GM18520 (cell line): ENCODE results near the gene GRK4.

Experiments used
- ATAC-seq: cut with Tn5 transposase; IDR thresholded peaks from one replicate; pipeline ENCODE4 v1.9.1; 2021; ENCODE audit not compliant: unreplicated experiment

Gene GRK4

DNA sequence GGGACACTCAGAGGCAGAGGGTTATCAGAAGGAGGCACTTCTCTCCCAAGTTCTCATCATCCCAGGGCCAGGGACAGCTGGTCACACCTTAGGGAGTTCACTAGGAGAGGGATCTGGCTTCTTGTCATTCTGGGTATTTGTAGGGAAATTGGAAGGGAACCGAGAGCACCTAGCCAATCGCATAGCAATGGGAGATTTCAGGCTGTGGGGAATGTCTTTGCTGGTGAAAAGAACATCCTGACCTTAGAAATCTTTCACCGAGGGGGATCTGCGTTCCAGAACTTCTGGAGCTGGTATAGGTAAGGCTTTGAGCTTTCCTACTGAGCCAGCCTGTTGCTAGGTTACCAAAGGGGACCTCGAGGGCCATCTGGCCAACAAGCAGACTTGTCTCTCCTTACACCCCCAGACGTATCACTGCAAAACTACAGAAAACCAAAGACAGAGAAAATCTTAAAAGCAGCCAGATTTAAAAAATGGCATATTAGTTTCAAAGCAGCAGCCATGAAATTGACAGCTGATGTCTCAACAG, 104.2 kb downstream of the GRK4 start:
- no peak for ATAC-seq

GRCh38 chr4:3069661-3070199, 106.4 kb downstream of the GRK4 start:
- ATAC-seq: no peak

GRCh38 chr4:3070709-3071500, 107.5 kb downstream of the GRK4 start:
- ATAC-seq: no peak

DNA sequence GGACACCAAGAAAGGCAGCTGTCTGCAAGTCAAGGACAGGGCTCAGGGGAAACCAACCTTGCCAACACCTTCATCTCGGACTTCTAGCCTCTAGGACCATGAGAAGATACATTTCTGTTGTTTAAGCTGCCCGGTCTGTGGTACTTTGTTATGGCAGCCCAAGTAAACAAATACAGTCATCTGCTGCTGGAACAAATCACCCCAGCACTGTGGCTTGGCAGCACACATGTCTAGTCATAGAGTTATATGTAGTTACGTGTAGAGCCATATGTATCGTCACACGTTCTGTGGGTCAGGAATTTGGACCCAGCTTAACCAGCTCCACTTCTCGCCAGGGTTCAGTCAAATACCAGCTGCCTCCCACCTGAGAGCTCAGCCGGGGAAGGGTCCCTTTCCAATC, 108.4 kb downstream of the GRK4 start:
- ATAC-seq: no peak

GRCh38 chr4:3073158-3074077, 110.0 kb downstream of the GRK4 start:
- no peak for ATAC-seq

GRCh38 chr4:3074078-3074845, 110.9 kb downstream of the GRK4 start, which contains the start of the genes HTT and HTT-AS:
TSS of gene HTT (plus strand) at chr4:3074681. CDS start at chr4:3074826, 145 bp downstream.
TSS of gene HTT-AS (minus strand) at chr4:3074538.
- peak; percentile 83 for ATAC-seq

GRCh38 chr4:3074846-3075651, 111.7 kb downstream of the GRK4 start:
- no peak for ATAC-seq

GRCh38 chr4:3075652-3075981, 112.2 kb downstream of the GRK4 start:
- no peak for ATAC-seq

DNA sequence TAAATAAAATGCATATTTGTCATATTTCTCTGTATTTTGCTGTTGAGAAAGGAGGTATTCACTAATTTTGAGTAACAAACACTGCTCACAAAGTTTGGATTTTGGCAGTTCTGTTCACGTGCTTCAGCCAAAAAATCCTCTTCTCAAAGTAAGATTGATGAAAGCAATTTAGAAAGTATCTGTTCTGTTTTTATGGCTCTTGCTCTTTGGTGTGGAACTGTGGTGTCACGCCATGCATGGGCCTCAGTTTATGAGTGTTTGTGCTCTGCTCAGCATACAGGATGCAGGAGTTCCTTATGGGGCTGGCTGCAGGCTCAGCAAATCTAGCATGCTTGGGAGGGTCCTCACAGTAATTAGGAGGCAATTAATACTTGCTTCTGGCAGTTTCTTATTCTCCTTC, 114.4 kb downstream of the GRK4 start:
- peak; percentile 19 for ATAC-seq

DNA sequence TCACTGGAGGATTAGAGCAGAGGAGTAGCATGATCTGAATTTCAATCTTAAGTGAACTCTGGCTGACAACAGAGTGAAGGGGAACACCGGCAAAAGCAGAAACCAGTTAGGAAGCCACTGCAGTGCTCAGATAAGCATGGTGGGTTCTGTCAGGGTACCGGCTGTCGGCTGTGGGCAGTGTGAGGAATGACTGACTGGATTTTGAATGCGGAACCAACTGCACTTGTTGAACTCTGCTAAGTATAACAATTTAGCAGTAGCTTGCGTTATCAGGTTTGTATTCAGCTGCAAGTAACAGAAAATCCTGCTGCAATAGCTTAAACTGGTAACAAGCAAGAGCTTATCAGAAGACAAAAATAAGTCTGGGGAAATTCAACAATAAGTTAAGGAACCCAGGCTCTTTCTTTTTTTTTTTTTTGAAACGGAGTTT, 116.3 kb downstream of the GRK4 start:
- no peak for ATAC-seq

DNA sequence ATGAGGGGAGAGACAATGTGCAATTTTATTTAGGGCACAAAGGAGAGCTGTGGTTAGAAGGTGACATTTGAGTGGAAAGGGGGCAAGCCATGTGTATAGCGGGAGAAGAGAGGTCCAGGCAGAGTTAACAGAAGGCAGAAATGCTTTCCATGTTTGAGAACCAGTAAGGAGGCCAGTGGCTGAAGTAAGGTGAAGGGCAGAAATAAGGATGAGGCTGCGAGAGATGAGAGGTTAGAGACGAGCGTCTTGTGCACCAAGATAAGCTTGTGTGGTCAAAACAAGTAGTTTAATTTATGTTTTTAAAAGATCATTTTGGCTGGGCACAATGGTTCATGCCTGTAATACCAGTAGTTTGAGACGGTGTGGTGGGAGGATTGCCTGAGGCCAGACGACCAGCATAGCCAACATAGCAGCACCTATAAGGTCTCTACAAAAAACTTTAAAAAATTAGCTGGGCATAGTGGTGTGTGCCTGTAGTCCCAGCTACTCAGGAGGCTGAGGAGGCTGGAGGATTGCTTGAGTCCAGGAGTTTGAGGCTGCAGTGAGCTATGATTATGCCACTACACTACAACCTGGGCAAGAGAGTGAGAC, 119.6 kb downstream of the GRK4 start:
- ATAC-seq: no peak

- no peak for ATAC-seq
Measured at GRCh38 chr4:3083732-3084131, 120.4 kb downstream of the GRK4 start.

GRCh38 chr4:3085948-3086670, 122.7 kb downstream of the GRK4 start:
- ATAC-seq: no peak

DNA sequence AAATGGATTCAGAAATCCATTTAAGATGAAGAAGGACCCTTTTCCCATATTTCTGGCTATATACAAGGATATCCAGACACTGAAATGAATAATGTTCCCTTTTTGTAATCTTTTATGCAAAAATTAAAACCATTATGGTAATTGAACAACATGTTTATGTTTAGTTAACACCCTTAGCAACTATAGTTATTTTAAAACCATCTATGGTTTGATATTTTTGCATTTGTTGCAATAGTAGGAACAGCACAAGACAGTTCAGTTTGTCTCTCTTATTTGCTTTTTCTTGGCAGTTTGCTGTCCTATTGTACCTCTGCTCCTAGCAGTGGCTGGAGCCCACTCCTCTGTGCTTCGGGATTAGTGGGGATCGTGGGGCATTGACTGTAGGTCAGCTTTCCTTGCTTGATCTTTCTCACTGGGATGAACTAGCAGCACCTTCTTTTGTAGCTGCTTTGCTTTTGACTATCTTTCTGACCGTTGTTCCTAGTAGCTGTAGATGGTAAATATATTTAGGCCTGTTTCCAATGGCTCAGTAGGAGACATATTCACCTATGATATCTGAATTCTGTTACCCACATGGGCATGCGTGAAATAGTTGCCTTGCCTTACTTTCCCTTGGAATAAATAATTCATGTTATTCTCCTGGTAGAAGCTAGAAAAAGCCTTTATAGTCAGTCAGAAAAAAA, 123.9 kb downstream of the GRK4 start:
- no peak for ATAC-seq
